ENCODE measurements around the gene METTL4.

- no peak for TF ChIP-seq CTCF (conservative IDR thresholded peaks at IDR 0.05; ENCODE audit: low read depth, low read length)
- TF ChIP-seq EZH2 (IDR thresholded peaks at IDR 0.05; ENCODE audit: low read length, unreplicated experiment) = no peak
Observed at GRCh38 chr18:2512059-2512458, 59.2 kb downstream of the METTL4 start.
